NCI-H82 treated with DMSO at 0.1 percent for 48 hours (cell line): ENCODE measurements around the gene GADD45A.

ENCODE experiments used
- DNase-seq: peaks from one replicate; lab custom pipeline; 2025; ENCODE audit not compliant: unreplicated experiment; lab: John Stamatoyannopoulos, UW

The GADD45A gene

DNA sequence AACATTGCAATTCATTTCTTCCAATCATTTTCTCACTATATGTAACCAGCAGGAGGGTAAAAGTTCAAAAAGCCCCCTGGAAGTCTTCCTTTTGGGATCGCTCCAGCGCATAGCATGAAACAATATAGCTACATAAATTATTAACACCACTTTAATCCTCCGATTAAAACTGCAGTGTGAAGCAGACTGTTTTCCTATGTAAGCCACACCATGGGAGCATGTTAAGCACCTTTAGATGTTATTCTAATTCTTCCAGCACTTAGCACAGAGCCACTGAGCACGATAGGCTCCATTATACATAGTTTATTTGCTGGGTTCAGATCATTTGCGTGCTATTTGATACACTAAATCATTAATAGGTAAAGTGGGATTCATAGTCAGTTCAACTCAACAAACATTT lies 18.4 kb upstream of the GADD45A start:
- DNase-seq = peak; percentile 26

- DNase-seq = no peak
Measured at GRCh38 chr1:67668660-67669059, 16.3 kb upstream of the GADD45A start.

DNA sequence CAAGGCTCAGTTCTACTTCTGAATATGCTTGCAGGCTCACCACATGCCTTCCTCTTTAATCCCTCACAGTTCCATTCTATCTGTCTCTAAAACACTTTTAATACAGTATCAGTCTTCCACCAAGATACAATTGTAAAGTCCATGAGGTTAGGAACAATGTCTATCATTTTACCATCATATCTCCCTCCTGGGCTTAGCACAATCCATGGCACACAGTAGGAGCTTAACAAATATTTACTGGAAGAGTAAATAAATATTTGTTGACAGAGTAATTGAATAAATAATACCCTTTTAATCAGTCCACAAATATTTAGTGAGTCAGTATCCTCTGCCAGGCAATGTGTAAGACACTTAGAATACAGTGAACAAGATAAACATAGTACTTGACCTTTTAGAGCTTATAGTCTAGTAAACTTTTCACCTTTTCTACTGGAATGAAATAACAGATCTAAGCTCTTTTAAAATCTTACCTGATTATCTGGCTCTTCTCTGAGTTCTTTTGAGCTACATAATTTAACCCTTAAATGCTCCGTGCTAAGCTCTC lies 12.7 kb upstream of the GADD45A start:
- DNase-seq = no peak

- no peak for DNase-seq
Measured at GRCh38 chr1:67673468-67674201, 11.4 kb upstream of the GADD45A start.

- DNase-seq = peak; percentile 93
Measured at GRCh38 chr1:67674260-67675011, 10.6 kb upstream of the GADD45A start.

GRCh38 chr1:67675800-67676199 lies 9.2 kb upstream of the GADD45A start:
- DNase-seq = no peak

- no peak for DNase-seq
Measured at GRCh38 chr1:67676287-67676686, 8.7 kb upstream of the GADD45A start.

DNA sequence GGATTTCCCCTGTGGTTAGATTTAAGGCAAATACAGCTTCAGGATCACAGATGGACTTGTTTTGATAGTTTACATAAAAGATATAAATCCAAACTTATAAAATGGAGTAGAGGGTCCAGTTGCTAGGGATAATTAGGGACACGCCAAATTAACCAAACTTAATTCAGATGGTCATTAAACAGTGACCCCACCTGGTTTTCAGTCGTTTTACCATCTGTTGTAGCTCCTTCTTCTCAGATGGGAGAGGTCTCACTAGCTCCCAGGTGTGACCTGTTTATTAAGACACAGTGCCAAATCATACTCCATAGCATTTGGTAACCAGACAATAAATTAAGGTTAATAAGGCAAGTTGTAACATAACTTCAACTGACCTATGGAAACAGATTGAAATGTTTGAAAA lies 8.1 kb upstream of the GADD45A start:
- peak; percentile 79 for DNase-seq

DNA sequence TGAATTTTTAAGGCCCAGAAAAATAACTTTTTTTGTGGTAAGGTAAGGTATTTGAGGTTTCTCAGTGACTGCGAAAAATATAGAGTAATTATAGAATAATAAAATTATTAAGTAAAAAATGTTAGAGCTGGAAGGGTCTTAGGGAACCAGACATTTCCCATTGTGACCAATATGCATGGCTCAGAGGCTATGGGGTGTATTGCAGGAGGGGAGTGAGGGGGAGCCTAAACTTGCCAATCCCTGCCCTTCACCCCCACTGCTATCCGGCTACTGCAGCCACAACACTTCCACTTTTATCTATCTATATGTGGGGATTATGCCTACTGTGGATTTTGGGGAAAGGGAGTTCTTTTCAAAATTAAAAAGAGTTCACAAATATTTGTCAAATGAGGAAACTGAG lies 7.6 kb upstream of the GADD45A start:
- DNase-seq = no peak

- peak; percentile 93 for DNase-seq
Measured at GRCh38 chr1:67677930-67678329, 7.1 kb upstream of the GADD45A start.

GRCh38 chr1:67679691-67680090 lies 5.3 kb upstream of the GADD45A start:
- DNase-seq = no peak

GRCh38 chr1:67680486-67680885 lies 4.5 kb upstream of the GADD45A start:
- no peak for DNase-seq

GRCh38 chr1:67682659-67683197 lies 2.3 kb upstream of the GADD45A start:
- DNase-seq = no peak

GRCh38 chr1:67683316-67683715 lies 1.7 kb upstream of the GADD45A start:
- no peak for DNase-seq

- DNase-seq = no peak
Measured at GRCh38 chr1:67683766-67684525, 1.1 kb upstream of the GADD45A start.

GRCh38 chr1:67684526-67685066 lies 405 bp upstream of the GADD45A start:
- DNase-seq = no peak

- DNase-seq = no peak
Measured at GRCh38 chr1:67685558-67686266, 711 bp downstream of the GADD45A start.

GRCh38 chr1:67686267-67687197 lies 1.5 kb downstream of the GADD45A start:
- DNase-seq = peak; percentile 95

- no peak for DNase-seq
Measured at GRCh38 chr1:67687198-67687545, 2.2 kb downstream of the GADD45A start.
